SU-DHL-6 (cell line): ENCODE data around the gene ADAMTS18.

Experiments used
- H2AFZ ChIP-seq: fragments of 200-600 bp; sonication (generic); 2 replicates; pipeline ENCODE4 v1.6.1; 2014; ENCODE audit warnings: low read depth, mild to moderate bottlenecking, moderate library complexity, mixed read lengths, antibody characterized with exemption, low read length; ENCODE audit not compliant: severe bottlenecking
- H3F3A ChIP-seq: fragments of 200-600 bp; shearing (Covaris generic); 2 replicates; pipeline ENCODE4 v1.6.0; 2016; ENCODE audit warnings: antibody characterized with exemption, mild to moderate bottlenecking; ENCODE audit not compliant: insufficient read depth
- H3K27ac ChIP-seq: fragments of 200-600 bp; sonication (generic); 2 replicates; pipeline ENCODE4 v1.5.1; 2016; ENCODE audit warnings: low read depth, mild to moderate bottlenecking, low read length, moderate library complexity, mixed read lengths
- H3K27me3 ChIP-seq: fragments of 200-600 bp; sonication (generic), shearing (Covaris generic); 2 replicates; pipeline ENCODE4 v1.6.0; 2014; ENCODE audit warnings: mild to moderate bottlenecking, low read length
- H3K36me3 ChIP-seq: fragments of 200-600 bp; sonication (generic); 2 replicates; pipeline ENCODE4 v1.6.1; 2014; ENCODE audit warnings: mild to moderate bottlenecking, low read length, mixed read lengths
- H3K4me2 ChIP-seq: fragments of 300-600, 200-600 bp; shearing (Covaris generic), sonication (generic); 2 replicates; pipeline ENCODE4 v1.6.0; 2014; ENCODE audit warnings: low read length, low read depth, mild to moderate bottlenecking; ENCODE audit not compliant: poor library complexity, severe bottlenecking
- H3K4me3 ChIP-seq: fragments of 200-600 bp; sonication (generic); 2 replicates; pipeline ENCODE4 v1.5.1; 2014; ENCODE audit warnings: antibody characterized with exemption, low read length, mild to moderate bottlenecking, mixed read lengths; ENCODE audit not compliant: insufficient read depth, poor library complexity, severe bottlenecking
- H3K79me2 ChIP-seq: fragments of 200-600 bp; sonication (generic); 2 replicates; pipeline ENCODE4 v1.6.1; 2014; ENCODE audit warnings: mild to moderate bottlenecking, low read length, moderate library complexity; ENCODE audit not compliant: insufficient read depth
- H3K9ac ChIP-seq: fragments of 200-600 bp; sonication (generic); 2 replicates; pipeline ENCODE4 v1.7.0; 2014; ENCODE audit warnings: mild to moderate bottlenecking, low read length
- H3K9me2 ChIP-seq: fragments of 200-600 bp; sonication (generic); replicated peaks from 2 replicates; pipeline ENCODE4 v1.6.1; 2014; ENCODE audit warnings: low read length; ENCODE audit not compliant: insufficient read depth
- H3K9me3 ChIP-seq: fragments of 200-600 bp; sonication (generic); 2 replicates; pipeline ENCODE4 v1.6.1; 2014; ENCODE audit warnings: low read length, mixed read lengths; ENCODE audit not compliant: insufficient read depth
- H4K20me1 ChIP-seq: fragments of 200-600 bp; sonication (generic); 2 replicates; pipeline ENCODE4 v1.6.1; 2014; ENCODE audit warnings: low read depth, mild to moderate bottlenecking, antibody characterized with exemption, low read length, moderate library complexity, mixed read lengths
- EZH2phosphoT487 ChIP-seq: fragments of 200-600 bp; sonication (generic), shearing (Covaris generic); conservative IDR thresholded peaks from 2 replicates; pipeline ENCODE4 v1.6.1; 2018; ENCODE audit warnings: mild to moderate bottlenecking, antibody characterized with exemption, low read length, moderate library complexity, mixed read lengths
- TF ChIP-seq, protein P1 (sequence below): fragments of 200-600 bp; sonication (generic); IDR thresholded peaks from one replicate; pipeline ENCODE4 v1.5.1; 2017; ENCODE audit warnings: antibody characterized with exemption, mild to moderate bottlenecking, low read length, moderate library complexity; ENCODE audit not compliant: insufficient read depth, poor library complexity, severe bottlenecking

The ADAMTS18 gene

DNA sequence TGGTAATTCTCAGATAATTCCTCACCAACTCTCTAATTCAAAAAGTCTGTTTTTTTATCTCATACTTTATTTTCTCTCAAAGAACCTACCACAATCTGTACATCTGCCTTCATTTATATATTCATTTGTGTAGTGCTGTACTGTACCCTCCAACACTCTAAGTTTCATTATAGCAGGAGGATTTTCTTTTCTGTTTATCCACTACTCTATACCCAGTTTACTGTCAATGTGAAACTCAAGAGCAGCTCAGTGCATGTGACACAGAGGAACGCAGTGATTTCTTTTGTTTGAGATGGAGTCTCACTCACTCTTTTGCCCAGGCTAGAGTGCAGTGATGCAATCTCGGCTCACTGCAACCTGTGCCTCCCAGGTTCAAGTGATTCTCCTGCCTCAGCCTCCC, 117.8 kb downstream of the ADAMTS18 start:
- Histone ChIP-seq H3K9me3 (no peaks in the 10 kb centered on the region), H3K9me2 (no peaks in the 10 kb centered on the region), H3K4me2 (no peak overlapping the region), H3K4me3 (no peak overlapping the region), H3K27me3 (no peaks in the 10 kb centered on the region), H3K9ac (no peak overlapping the region), H4K20me1 (no peaks in the 10 kb centered on the region), H3F3A (no peaks in the 10 kb centered on the region), H3K27ac (no peak overlapping the region), H3K79me2 (no peaks in the 10 kb centered on the region), H2AFZ (no peak overlapping the region), H3K36me3 (no peaks in the 10 kb centered on the region)
- no peak for TF ChIP-seq EZH2phosphoT487
- TF ChIP-seq, protein P1, sequence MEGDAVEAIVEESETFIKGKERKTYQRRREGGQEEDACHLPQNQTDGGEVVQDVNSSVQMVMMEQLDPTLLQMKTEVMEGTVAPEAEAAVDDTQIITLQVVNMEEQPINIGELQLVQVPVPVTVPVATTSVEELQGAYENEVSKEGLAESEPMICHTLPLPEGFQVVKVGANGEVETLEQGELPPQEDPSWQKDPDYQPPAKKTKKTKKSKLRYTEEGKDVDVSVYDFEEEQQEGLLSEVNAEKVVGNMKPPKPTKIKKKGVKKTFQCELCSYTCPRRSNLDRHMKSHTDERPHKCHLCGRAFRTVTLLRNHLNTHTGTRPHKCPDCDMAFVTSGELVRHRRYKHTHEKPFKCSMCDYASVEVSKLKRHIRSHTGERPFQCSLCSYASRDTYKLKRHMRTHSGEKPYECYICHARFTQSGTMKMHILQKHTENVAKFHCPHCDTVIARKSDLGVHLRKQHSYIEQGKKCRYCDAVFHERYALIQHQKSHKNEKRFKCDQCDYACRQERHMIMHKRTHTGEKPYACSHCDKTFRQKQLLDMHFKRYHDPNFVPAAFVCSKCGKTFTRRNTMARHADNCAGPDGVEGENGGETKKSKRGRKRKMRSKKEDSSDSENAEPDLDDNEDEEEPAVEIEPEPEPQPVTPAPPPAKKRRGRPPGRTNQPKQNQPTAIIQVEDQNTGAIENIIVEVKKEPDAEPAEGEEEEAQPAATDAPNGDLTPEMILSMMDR: no peak

GRCh38 chr16:77310877-77311276, 124.0 kb downstream of the ADAMTS18 start:
- H3K9me2 ChIP-seq: no peaks in the 10 kb centered on the region
- H3K4me2 ChIP-seq: no peak overlapping the region
- H3K4me3 ChIP-seq: no peak overlapping the region
- no peak overlapping the region for H3K9ac ChIP-seq
- H3F3A ChIP-seq: no peaks in the 10 kb centered on the region
- no peak overlapping the region for H2AFZ ChIP-seq
- H3K9me3 ChIP-seq: no peaks in the 10 kb centered on the region
- no peak overlapping the region for H3K27ac ChIP-seq
- no peaks in the 10 kb centered on the region for H3K36me3 ChIP-seq
- H4K20me1 ChIP-seq: no peaks in the 10 kb centered on the region
- no peak for TF ChIP-seq EZH2phosphoT487
- TF ChIP-seq, protein P1: no peak
- no peaks in the 10 kb centered on the region for H3K27me3 ChIP-seq
- no peaks in the 10 kb centered on the region for H3K79me2 ChIP-seq

DNA sequence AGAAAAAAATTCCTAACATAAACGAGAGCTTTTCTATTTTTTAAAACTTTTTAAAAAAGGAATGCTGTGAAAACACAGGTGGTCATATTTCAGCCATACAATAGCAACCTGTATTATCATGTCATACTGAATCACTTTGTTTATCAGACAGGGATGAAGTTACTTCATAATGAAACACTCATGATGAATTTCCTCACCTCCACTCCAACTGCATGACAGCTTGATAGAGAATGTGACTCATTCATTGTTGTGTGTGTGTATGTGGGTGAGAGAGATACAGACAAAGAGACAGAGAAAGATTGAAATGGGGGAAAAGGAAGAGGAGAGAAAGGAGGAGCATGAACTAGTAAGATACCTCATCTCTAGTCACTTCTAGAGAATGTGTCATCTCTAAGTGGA, 126.7 kb downstream of the ADAMTS18 start:
- Histone ChIP-seq H3K4me3 (no peak overlapping the region), H3K36me3 (no peaks in the 10 kb centered on the region), H3K4me2 (no peak overlapping the region), H3K9me2 (no peaks in the 10 kb centered on the region), H3F3A (no peaks in the 10 kb centered on the region), H3K79me2 (no peaks in the 10 kb centered on the region), H3K27me3 (no peaks in the 10 kb centered on the region), H3K9me3 (no peaks in the 10 kb centered on the region), H4K20me1 (no peaks in the 10 kb centered on the region), H2AFZ (no peak overlapping the region), H3K9ac (no peak overlapping the region), H3K27ac (no peak overlapping the region)
- TF ChIP-seq EZH2phosphoT487: no peak
- TF ChIP-seq, protein P1: no peak
